Measurements from ENCODE around the gene VAMP1.
"Not testable (repeated sequence)": the region's sequence is repeated elsewhere in the genome, so short reads cannot be mapped to it uniquely, and the experiment has no call there.

VAMP1 gene

DNA sequence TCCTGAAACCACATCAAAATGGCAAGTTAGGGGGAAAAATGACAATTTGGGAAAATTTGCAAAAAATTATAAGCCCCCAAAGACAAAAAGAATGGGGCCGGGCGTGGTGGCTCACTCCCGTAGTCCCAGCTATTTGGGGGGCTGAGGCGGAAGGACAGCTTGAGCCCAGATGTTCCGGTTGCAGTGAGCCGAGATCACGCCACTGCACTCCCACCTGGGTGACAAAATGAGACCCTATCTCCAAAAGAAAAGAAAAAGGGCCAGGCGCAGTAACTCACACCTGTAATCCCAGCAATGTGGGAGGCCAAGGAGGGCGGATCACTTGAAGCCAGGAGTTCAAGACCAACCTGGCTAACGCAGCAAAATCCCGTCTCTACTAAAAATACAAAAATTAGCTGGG, 2.0 kb upstream of the VAMP1 start:
- no peak overlapping the region for H3K4me3 ChIP-seq
- no peak overlapping the region for H3K27ac ChIP-seq

DNA sequence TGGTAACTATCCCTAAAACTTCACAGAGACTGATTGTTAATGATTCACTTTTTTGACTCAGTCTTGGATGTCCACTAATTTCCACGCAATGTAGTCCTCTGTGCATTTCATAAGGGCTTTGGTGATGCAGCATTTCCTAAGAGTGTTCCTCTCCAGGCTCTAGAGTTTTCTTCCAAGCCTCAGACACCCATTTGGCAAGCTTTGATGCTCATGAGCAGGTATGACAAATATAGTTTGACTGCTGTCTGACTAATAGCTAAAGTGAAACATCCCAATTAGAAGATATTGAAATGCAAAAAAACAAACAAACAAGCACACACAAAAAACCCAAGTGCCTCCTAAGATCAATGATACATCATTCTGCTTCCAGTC, 1.5 kb upstream of the VAMP1 start:
- no peak overlapping the region for H3K27ac ChIP-seq
- H3K4me3 ChIP-seq = no peak overlapping the region

DNA sequence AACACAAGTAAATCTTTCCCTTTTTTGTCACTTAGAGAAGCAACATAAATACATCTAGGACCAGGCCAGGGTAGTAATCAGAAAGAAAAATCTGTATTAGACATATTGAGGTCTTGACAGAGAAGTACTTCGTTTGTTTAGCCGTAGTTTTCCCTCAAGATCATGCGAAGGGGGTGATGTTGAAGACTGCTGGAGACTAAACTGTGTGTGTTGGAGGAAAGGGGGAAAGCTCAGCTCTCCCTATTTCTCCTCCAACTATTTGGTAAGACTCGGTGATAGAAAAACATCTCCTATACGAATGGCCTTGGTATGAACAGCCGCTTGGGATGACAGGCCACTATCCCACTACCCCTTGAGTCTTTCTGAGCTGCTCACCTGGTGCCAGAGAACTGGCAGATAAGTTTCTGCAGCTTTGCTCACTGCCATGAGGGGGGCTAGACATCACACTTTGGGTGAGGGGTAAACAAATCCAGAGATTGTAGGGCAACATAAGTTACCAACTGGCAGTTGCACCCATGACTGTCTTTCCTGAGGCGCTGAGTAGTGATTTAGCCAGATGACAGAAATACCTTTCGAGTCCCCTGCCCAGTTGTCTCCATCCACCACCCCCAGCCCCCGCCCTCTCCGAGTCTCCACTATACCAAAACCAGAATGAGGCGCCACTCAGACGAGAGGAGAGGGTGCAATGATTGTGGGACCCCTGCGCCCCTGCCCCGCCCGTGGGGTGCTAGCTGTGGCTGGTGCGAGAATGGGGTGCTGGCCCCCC, 685 bp downstream of the VAMP1 start:
- H3K27ac ChIP-seq = peak overlapping the region in 20 of 21 experiments; percentile 65 to 95 (median 83)
- peak overlapping the region; percentile 48 to 76 (median 64) for H3K4me3 ChIP-seq

DNA sequence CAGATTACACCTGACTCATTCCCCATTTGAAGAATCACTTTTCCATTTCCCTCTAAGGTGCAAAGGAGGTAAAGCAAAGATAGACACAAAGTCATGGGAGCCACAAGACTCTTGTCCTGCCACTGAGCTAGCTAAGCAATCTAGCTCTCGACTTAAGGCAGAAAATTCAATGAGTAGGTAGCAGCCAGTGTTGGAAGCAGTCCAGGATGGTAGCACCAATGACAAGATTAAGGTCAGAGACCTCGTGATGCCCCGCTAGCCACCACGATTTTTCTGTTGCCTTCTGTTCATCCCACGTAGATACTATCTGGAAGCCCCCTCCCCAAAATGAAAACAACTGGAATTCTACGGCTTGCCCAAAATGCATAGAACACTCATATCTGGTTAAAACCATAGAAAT, 1.4 kb downstream of the VAMP1 start:
- H3K27ac ChIP-seq = peak overlapping the region in 6 of 21 experiments; percentile 47 to 95 (median 84)
- H3K4me3 ChIP-seq = peak overlapping the region in 4 of 7 experiments; percentile 51 to 73 (median 68)

DNA sequence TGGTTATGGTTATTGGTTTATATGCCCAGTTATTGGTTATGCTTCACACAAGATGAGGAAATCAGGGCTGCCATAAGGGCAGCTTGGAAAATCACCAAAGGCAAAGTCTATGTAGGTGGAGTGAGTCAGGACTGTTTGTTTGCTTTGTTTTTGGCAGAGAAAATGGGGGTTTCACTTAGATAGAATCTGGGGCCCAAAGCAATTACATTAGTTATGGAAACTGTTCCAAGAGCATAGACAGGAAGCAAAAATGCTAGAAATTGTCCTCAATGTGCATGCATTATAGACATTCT, 2.2 kb downstream of the VAMP1 start:
- no peak overlapping the region for H3K4me3 ChIP-seq
- H3K27ac ChIP-seq = peak overlapping the region in 2 of 21 experiments; percentile 17 to 95

DNA sequence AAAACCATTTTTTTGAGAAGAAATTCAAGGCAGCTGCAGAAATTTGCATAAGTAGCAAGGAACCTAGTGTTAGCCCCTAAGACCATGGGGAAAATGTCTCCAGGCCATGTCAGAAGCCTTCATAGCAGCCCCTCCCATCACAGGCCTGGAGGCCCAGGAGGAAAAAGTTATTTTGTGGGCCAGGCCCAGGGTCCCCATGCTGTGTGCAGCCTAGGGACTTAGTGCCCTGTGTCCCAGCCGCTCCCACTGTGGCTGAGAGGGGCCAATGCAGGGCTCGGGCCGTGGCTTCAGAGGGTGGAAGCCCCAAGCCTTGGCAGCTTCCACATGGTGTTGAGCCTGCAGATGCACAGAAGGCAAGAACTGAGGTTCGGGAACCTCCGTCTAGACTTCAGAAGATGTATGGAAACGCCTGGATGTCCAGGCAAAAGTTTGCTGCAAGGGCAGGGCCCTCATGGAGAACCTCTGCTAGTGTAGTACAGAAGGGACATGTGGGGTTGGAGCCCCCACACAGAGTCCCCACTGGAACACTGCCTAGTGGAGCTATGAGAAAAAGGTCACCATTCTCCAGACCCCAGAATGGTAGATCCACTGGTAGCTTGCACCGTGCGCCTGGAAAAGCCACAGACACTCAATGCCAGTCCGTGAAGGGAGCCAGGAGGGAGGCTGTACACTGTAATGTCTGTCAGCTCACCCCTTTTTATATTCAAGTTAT, 2.8 kb downstream of the VAMP1 start:
- not testable (repeated sequence) for H3K4me3 ChIP-seq
- peak overlapping the region in 1 of 21 experiments; percentile 17 for H3K27ac ChIP-seq

DNA sequence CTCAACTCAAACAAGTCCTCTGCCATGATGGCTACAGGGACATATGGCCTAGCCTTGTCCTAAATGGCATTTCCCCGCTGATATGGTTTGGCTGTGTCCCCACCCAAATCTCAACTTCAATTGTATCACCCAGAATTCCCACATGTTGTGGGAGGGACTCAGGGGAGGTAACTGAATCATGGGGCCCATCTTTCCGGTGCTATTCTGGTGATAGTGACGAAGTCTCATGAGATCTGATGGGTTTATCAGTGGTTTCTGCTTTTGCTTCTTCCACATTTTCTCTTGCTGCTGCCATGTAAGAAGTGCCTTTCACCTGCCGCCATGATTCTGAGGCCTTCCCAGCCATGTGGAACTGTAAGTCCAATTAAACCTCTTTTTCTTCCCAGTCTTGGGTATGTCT, 3.7 kb downstream of the VAMP1 start:
- H3K27ac ChIP-seq = peak overlapping the region in 1 of 21 experiments; percentile 47
- H3K4me3 ChIP-seq = not testable (repeated sequence)

DNA sequence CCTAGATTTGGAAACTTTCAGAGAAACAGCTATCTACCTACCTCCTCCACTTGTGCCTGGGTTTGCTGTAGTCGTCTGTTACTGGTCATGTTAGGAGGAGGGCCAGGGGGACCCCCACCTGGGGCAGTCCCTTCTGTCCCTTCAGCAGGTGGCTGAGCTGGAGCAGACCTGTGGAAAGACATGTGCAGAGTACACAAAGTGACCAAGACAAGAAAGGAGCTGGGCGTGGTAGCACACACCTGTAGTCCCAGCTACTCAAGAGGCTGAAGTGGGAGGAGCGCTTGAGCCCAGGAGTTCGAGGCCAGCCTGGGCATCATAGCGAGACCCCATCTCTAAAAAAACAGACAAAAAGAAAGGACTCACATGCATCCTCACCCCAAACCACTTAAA, 4.3 kb downstream of the VAMP1 start:
- no peak overlapping the region for H3K4me3 ChIP-seq
- peak overlapping the region in 1 of 21 experiments; percentile 47 for H3K27ac ChIP-seq

DNA sequence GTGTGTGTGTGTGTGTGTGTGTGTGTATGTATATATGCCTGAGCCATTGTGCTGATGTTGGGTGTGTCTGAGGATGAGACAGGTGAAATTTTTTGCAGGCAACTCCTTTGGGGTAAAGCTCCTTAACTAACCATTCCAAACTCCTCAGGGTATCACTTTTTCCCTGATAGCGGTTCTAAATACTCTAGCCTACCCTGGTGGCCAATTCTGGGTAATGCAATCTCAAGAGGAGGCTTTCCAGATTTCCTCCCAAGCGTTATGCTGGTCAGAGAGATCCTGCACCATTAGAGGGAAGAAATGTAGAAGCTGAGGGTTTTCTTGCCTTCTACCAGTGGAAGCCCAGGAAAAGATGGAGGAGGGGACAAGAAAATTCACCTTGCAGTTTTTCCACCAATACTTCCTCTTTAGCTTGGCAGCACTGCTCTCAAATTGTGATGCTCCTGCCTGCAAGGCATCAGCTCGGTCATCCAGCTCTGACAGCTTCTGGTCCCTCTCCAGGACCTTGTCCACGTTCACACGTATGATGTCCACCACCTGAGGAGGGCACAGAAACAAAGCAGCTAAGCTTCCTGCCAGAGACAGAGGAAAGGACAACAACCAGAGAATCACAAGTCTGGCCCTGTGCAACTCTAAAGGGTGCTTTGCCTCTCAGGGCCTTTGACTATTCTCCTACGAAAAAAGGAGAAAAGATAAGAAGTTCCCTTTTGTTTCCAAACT, 4.9 kb downstream of the VAMP1 start:
- H3K4me3 ChIP-seq = no peak overlapping the region
- peak overlapping the region in 1 of 21 experiments; percentile 47 for H3K27ac ChIP-seq

DNA sequence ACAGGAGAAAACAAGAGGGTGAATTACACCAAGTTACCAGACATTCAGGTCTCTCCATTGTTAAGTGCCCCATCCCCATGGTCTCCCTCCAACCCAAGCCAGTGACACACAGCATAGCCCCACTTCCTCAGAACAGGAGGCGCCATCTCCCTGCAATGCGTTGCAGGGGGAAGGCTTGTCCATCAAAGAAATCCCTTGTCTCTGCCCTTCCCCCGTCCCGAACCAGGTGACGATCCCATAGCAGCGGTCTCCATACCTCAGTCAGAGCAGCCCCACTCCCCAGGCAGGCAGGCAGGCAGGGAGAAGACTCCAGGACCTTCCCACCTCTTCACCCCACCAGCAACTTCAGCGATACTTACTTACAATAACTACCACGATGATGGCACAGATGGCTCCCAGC, 5.9 kb downstream of the VAMP1 start:
- Histone ChIP-seq H3K27ac (peak overlapping the region in 10 of 21 experiments; percentile 28 to 98 (median 84)), H3K4me3 (no peak overlapping the region)

DNA sequence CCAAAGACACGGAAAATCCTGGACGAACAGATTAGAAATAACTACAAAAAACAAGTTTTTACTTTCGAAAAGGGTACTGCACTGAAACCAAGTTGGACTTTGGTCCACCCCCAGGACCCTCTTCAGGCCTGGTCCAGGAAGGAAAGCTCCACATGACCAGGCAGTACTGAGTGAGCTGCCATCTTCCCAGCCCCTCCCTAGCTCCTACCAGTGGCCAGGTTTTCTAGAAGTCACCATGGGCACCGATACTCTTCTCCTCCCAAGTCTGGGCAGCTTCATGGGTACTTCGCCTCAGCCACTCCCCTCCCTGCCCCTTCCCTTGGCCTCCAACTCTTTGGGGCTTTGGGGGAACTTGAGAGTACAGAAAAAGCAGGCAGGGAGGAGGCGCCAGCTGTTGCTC, 6.6 kb downstream of the VAMP1 start:
- peak overlapping the region in 17 of 21 experiments; percentile 27 to 98 (median 75) for H3K27ac ChIP-seq
- no peak overlapping the region for H3K4me3 ChIP-seq

DNA sequence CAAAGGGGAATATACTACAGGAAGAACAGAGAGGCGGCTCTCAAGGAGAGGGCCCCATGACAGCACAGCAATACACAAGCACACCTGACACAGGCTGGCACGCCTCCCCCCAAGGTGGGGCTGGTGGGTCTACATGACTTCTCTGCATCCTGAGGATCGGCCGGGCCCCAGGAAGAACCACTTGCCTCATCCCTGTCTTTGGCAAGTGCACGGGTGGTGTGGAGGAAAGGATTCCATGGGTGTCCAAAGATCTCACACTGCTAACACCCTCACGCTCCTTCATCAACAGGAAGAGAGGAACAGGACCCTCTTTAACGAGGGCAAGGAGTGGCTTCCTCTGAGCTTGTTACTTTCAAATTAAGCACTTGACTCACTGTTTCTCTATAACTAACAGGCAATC, 7.3 kb downstream of the VAMP1 start:
- H3K27ac ChIP-seq = peak overlapping the region in 18 of 21 experiments; percentile 15 to 98 (median 75)
- H3K4me3 ChIP-seq = no peak overlapping the region

DNA sequence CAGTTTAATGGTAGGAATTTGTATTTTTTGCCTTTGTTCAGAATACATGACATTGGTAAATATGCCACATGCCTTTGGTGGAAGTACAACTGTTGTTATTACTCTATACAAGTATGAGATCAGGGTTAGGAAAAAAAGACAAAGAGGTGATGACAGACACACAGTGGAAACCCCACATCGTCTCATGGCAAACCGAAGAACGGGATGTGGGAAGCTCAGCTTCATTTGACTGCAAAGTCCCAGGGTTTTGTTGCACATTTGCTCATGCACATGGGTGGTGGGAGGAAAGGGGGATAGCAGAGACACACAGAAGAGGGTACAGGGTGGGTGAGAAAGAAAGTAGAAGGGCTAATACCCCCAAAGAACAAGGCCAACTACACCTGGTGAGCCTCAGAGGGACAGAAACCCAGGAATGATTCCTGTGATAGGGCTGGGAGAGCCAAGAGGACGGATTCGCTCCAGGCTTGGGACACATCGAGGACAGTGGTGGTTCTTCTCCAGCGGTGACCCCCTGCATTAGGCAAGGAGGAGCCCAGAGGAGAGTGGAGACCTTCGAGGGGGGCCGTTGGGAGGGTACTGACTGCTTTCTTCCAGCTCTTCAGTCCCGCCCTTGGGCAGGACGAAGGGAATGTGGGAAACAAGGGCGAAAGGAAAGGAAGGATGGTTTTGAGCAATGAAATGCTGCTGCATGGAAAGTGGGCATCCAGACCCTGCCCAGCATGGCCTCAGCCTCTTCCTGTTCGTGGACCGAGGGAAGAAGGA, 8.1 kb downstream of the VAMP1 start:
- H3K4me3 ChIP-seq = no peak overlapping the region
- H3K27ac ChIP-seq = peak overlapping the region in 20 of 21 experiments; percentile 17 to 98 (median 75)

DNA sequence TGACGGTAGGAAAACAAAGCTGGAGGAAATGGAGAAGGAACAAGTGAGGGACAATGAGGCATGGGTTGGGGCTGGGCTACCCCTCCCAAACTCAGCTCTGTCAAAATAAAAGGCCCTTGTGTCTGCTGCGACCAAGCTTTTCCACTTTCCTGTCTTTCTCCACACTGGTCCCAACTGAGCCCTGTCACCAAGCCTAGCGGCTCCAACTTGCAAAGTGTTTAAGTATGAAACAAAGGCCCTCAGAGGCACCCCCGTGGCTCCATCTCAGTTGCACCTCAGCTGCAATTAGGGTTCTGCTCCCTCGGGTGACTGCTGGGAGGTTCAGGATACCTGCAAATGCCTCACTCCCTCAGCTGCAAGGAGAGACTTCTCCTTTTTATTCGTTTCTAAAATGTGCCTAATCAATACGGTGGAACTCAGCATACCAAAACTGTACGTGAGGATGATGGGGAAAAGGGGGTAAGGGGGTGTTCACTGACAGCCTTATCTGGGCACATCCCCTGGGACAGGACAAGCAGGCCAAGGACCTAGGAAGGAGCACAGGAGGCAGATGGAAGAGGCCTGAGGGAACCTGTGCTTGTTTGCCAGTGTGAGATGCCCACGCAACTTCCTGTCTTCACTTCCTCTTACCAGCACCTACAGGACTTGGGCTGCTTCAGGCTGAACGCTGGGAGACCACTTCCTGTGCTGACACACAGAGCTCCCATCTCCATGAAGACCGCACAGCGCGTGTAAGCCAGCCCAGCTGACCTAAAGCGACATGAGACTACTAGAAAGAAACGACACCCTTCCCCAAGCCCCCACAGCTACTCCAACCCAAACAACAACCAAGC, 8.9 kb downstream of the VAMP1 start:
- H3K27ac ChIP-seq = peak overlapping the region in 20 of 21 experiments; percentile 6 to 98 (median 75)

DNA sequence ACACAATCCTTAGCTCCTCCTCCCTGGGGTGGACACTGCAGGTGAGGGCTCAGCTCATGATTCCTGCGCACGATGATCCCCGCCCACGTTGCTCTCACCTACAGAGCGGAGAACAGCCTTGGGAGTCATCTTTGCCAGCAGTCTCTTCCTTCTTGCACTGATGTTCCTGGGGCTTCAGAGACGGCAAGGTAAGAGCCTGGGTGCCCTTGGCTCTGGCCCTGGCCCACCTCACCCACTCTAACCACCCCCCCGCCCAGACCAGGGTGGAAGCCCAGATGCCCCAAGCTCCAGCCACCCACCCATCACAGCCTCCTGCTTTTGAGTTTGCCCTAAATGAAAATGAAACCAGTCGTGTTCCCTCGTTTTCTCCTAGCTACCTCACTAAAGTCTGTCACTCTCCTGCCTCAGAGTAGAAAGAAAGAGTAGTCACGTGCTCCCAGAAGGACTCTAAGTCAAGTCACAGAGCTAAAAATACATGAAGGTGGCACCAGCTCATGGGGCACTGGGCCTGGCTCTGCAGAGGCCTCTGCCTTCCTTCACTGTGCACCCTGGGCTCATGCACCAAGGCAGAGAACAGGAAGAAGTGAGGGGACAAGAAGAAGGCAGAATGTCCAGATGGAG, 9.6 kb downstream of the VAMP1 start:
- peak overlapping the region in 20 of 21 experiments; percentile 6 to 98 (median 75) for H3K27ac ChIP-seq
- no peak overlapping the region for H3K4me3 ChIP-seq

More for the DNA sequence above, 8.9 kb downstream of the VAMP1 start:
- H3K4me3 ChIP-seq = no peak overlapping the region

DNA sequence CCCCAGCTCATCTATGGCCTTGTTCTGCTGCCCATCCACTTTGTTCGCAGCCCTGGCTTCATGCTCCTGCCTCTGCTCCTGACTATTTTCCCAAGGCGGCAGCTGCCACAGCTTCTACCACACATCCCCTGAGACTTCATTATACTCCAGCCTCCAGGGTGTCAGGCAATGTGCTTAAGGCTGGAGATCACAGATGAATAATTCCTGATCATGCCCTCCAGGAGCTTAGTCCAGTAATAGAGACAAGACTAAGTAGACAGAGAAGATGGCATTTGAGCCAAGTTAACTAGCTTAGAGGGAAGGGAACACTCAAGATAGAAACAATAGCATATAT, 11.5 kb downstream of the VAMP1 start:
- Histone ChIP-seq H3K27ac (peak overlapping the region in 4 of 21 experiments; percentile 3 to 51 (median 6)), H3K4me3 (no peak overlapping the region)

DNA sequence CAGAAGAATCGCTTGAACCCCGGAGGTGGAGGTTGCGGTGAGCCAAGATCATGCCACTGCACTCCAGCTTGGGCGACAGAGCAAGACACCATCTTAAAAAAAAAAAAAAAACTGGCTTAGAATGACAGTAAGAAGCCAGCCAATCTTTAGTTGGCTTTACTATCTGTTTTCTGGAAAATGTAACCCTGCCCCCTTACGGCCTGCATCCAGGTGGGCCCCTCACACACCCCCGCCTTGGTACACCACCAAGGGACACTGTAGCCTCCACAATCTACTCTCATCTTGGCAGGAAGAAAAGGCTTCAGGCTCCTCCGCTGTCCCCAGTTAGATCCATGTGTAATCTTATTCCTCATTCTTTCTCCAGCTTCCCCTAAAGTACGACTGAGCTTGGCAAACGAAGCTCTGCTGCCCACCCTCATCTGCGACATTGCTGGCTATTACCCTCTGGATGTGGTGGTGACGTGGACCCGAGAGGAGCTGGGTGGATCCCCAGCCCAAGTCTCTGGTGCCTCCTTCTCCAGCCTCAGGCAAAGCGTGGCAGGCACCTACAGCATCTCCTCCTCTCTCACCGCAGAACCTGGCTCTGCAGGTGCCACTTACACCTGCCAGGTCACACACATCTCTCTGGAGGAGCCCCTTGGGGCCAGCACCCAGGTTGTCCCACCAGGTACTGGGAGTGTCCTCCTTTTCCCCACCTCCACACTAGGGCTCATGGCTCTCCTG, 12.0 kb downstream of the VAMP1 start:
- H3K27ac ChIP-seq = peak overlapping the region in 3 of 21 experiments; percentile 8 to 51 (median 21)
- H3K4me3 ChIP-seq = no peak overlapping the region
